H9 (cell line): ENCODE results near the gene NCF2. TPM values are rescaled to one million over a fixed set of nuclear protein-coding genes. Genes with fewer than 3 reads are reported as not detected.

Source experiments
- DNase-seq: peaks from one replicate; pipeline ENCODE4 v3.0.0-alpha.2; 2017
- H2AFZ ChIP-seq: one replicate; pipeline ENCODE4 v1.6.1; 2013; ENCODE audit warnings: mild to moderate bottlenecking, low read length, control low read depth, moderate library complexity
- H2AK5ac ChIP-seq: 2 replicates; pipeline ENCODE4 v1.6.1; 2013; ENCODE audit warnings: low read length, control low read depth, mixed read lengths; ENCODE audit not compliant: insufficient read length
- H2BK120ac ChIP-seq: one replicate; pipeline ENCODE4 v1.6.1; 2013; ENCODE audit warnings: low read depth, mild to moderate bottlenecking, low read length, control low read depth, inconsistent platforms; ENCODE audit not compliant: poor library complexity, severe bottlenecking
- H2BK12ac ChIP-seq: 2 replicates; pipeline ENCODE4 v1.6.1; 2013; ENCODE audit warnings: low read length, control low read depth, mixed read lengths, low read depth; ENCODE audit not compliant: insufficient read length
- H2BK15ac ChIP-seq: 2 replicates; pipeline ENCODE4 v1.6.1; 2013; ENCODE audit warnings: low read depth, low read length, control low read depth
- H2BK20ac ChIP-seq: one replicate; pipeline ENCODE4 v1.6.1; 2013; ENCODE audit warnings: low read depth, mild to moderate bottlenecking, low read length, control low read depth, inconsistent platforms; ENCODE audit not compliant: poor library complexity, severe bottlenecking
- H2BK5ac ChIP-seq: 2 replicates; pipeline ENCODE4 v1.6.1; 2013; ENCODE audit warnings: low read length, control low read depth, mixed read lengths; ENCODE audit not compliant: insufficient read length
- H3K14ac ChIP-seq: 2 replicates; pipeline ENCODE4 v1.6.1; 2013; ENCODE audit warnings: low read length, control low read depth; ENCODE audit not compliant: insufficient read depth
- H3K18ac ChIP-seq: 2 replicates; pipeline ENCODE4 v1.6.1; 2013; ENCODE audit warnings: low read depth, mild to moderate bottlenecking, mixed read lengths, low read length, control low read depth; ENCODE audit not compliant: insufficient read length
- H3K23ac ChIP-seq: 2 replicates; pipeline ENCODE4 v1.6.1; 2013; ENCODE audit warnings: low read length, control low read depth, mixed read lengths, low read depth; ENCODE audit not compliant: insufficient read length
- H3K23me2 ChIP-seq: 2 replicates; pipeline ENCODE4 v1.6.1; 2013; ENCODE audit warnings: low read depth, mild to moderate bottlenecking, mixed read lengths, low read length, control low read depth; ENCODE audit not compliant: insufficient read length, poor library complexity, severe bottlenecking
- H3K27ac ChIP-seq: 2 replicates; pipeline ENCODE4 v1.5.1; 2013; ENCODE audit warnings: low read length, control low read depth, mixed read lengths, low read depth; ENCODE audit not compliant: insufficient read length
- H3K27me3 ChIP-seq: 2 replicates; pipeline ENCODE4 v1.6.1; 2013; ENCODE audit warnings: low read length, control low read depth, inconsistent platforms; ENCODE audit not compliant: insufficient read depth
- H3K4ac ChIP-seq: 2 replicates; pipeline ENCODE4 v1.6.1; 2013; ENCODE audit warnings: low read depth, mild to moderate bottlenecking, control low read depth, inconsistent platforms, low read length, moderate library complexity
- H3K4me1 ChIP-seq: 2 replicates; pipeline ENCODE4 v1.6.1; 2013; ENCODE audit warnings: low read length, control low read depth, inconsistent platforms; ENCODE audit not compliant: insufficient read depth
- H3K4me2 ChIP-seq: 2 replicates; pipeline ENCODE4 v1.6.1; 2013; ENCODE audit warnings: low read length, control low read depth, mixed read lengths; ENCODE audit not compliant: insufficient read length, insufficient read depth
- H3K56ac ChIP-seq: 2 replicates; pipeline ENCODE4 v1.6.1; 2013; ENCODE audit warnings: low read depth, mild to moderate bottlenecking, mixed read lengths, low read length, control low read depth; ENCODE audit not compliant: insufficient read length
- H3K79me1 ChIP-seq: 2 replicates; pipeline ENCODE4 v1.6.1; 2013; ENCODE audit warnings: low read depth, mild to moderate bottlenecking, moderate library complexity, low read length, control low read depth, inconsistent platforms; ENCODE audit not compliant: insufficient read depth, poor library complexity, severe bottlenecking
- H3K79me2 ChIP-seq: 2 replicates; pipeline ENCODE4 v1.6.1; 2013; ENCODE audit warnings: low read length, control low read depth, inconsistent platforms; ENCODE audit not compliant: insufficient read depth
- H3K9ac ChIP-seq: 2 replicates; pipeline ENCODE4 v1.6.1; 2013; ENCODE audit warnings: low read length, control low read depth, mixed read lengths; ENCODE audit not compliant: insufficient read length; ENCODE audit errors: extremely low read depth
- H3K9me3 ChIP-seq: one replicate; pipeline ENCODE4 v1.6.1; 2013; ENCODE audit warnings: low read depth, low read length, inconsistent platforms; ENCODE audit not compliant: control insufficient read depth
- H3T11ph ChIP-seq: one replicate; pipeline ENCODE4 v1.6.1; 2013; ENCODE audit warnings: mild to moderate bottlenecking, low read length, control low read depth, inconsistent platforms
- H4K20me1 ChIP-seq: one replicate; pipeline ENCODE4 v1.6.1; 2013; ENCODE audit not compliant: control insufficient read depth, insufficient read length, insufficient read depth
- H4K5ac ChIP-seq: 2 replicates; pipeline ENCODE4 v1.6.1; 2013; ENCODE audit warnings: low read depth, mild to moderate bottlenecking, mixed read lengths, low read length, control low read depth; ENCODE audit not compliant: insufficient read length
- H4K8ac ChIP-seq: replicated peaks from 2 replicates; pipeline ENCODE4 v1.6.1; 2013; ENCODE audit warnings: low read length, control low read depth, mixed read lengths, low read depth; ENCODE audit not compliant: insufficient read length
- H4K91ac ChIP-seq: 2 replicates; pipeline ENCODE4 v1.6.1; 2013; ENCODE audit warnings: low read depth, mild to moderate bottlenecking, moderate library complexity, mixed read lengths, low read length, control low read depth; ENCODE audit not compliant: insufficient read length
- H3K27ac Mint-ChIP-seq, 3 experiments: 2 replicates in 2 of 3; 3 replicates in 1 of 3; pipeline ENCODE4 v1.8.0; 2020 to 2021; ENCODE audit warnings: mixed read lengths in 3 of 3, mild to moderate bottlenecking in 1 of 3, moderate library complexity in 1 of 3
- H3K27me3 Mint-ChIP-seq: 2 replicates; pipeline ENCODE4 v1.8.0; 2021; ENCODE audit warnings: low read depth, mild to moderate bottlenecking, moderate library complexity, mixed read lengths
- H3K36me3 Mint-ChIP-seq, 3 experiments: 2 replicates in 2 of 3; 3 replicates in 1 of 3; pipeline ENCODE4 v1.8.0; 2020 to 2021; ENCODE audit warnings: low read depth in 3 of 3, mixed read lengths in 3 of 3; ENCODE audit not compliant: insufficient read depth in 1 of 3
- H3K4me1 Mint-ChIP-seq, 2 experiments: 2 replicates each; pipeline ENCODE4 v1.8.0; 2020; ENCODE audit warnings: mixed read lengths in 2 of 2
- H3K4me3 Mint-ChIP-seq, 2 experiments: 2 replicates in 1 of 2; 3 replicates in 1 of 2; pipeline ENCODE4 v1.8.0; 2020 to 2021; ENCODE audit warnings: mild to moderate bottlenecking in 2 of 2, mixed read lengths in 2 of 2, moderate library complexity in 1 of 2
- H3K9me3 Mint-ChIP-seq, 2 experiments: 2 replicates in 1 of 2; 3 replicates in 1 of 2; pipeline ENCODE4 v1.8.0; 2020; ENCODE audit warnings: mild to moderate bottlenecking in 2 of 2, mixed read lengths in 2 of 2, moderate library complexity in 1 of 2
- CTCF ChIP-seq: fragments of 200-600 bp; sonication (generic); conservative IDR thresholded peaks from 3 replicates; pipeline ENCODE4 v1.8.0; 2021; ENCODE audit warnings: antibody characterized with exemption, mild to moderate bottlenecking
- WGBS: extraction: QIAGEN DNeasy Blood & Tissue Kit; methylation state at CpG from one replicate; pipeline ENCODE4 v1.1.7; 2013; ENCODE audit warnings: missing lambda C conversion rate, low lambda C conversion rate, mixed read lengths; ENCODE audit not compliant: insufficient read length; ENCODE audit errors: extremely low coverage; 5-methylcytosine and 5-hydroxymethylcytosine counted together
- total RNA-seq: library from RNA; stranded (reverse); gene quantifications from 2 replicates; pipeline ENCODE4 v1.2.1, GENCODE V29; 2021

Gene NCF2
- total RNA-seq, 1 experiment from 2014 or later: not detected

- no peak overlapping the region for H3K23ac ChIP-seq
- H3T11ph ChIP-seq: no peak overlapping the region
- H3K14ac ChIP-seq: no peak overlapping the region
- Mint-ChIP-seq H3K27ac (no peak overlapping the region), H3K36me3 (no peaks in the 10 kb centered on the region), H3K27me3 (no peaks in the 10 kb centered on the region), H3K9me3 (no peaks in the 10 kb centered on the region), H3K4me1 (peaks cover 28 to 31% of the 10 kb centered on the region in 2 experiments), H3K4me3 (no peak overlapping the region)
- no peak overlapping the region for H3K4ac ChIP-seq
- no peaks in the 10 kb centered on the region for H3K79me1 ChIP-seq
- H2BK5ac ChIP-seq: no peak overlapping the region
- no peaks in the 10 kb centered on the region for H3K9me3 ChIP-seq
- H2BK12ac ChIP-seq: no peak overlapping the region
- TF ChIP-seq CTCF: no peak
- no peaks in the 10 kb centered on the region for H4K20me1 ChIP-seq
- H4K5ac ChIP-seq: no peak overlapping the region
- H2BK15ac ChIP-seq: no peak overlapping the region
- H2BK120ac ChIP-seq: no peak overlapping the region
- H3K4me1 ChIP-seq: peaks cover 4% of the 10 kb centered on the region; the same call in 1 of the 2 replicates
- WGBS: no CpG with 5 or more reads among the region's 7 CpGs
- H3K9ac ChIP-seq: no peak overlapping the region
- H2BK20ac ChIP-seq: no peak overlapping the region
- no peak overlapping the region for H4K8ac ChIP-seq
- no peak overlapping the region for H3K4me2 ChIP-seq
- H2AK5ac ChIP-seq: no peak overlapping the region
- no peak overlapping the region for H3K56ac ChIP-seq
- no peak overlapping the region for H3K18ac ChIP-seq
- H3K79me2 ChIP-seq: no peaks in the 10 kb centered on the region
- H4K91ac ChIP-seq: no peak overlapping the region
- H3K27me3 ChIP-seq: no peaks in the 10 kb centered on the region
- H3K23me2 ChIP-seq: no peaks in the 10 kb centered on the region
- H3K27ac ChIP-seq: no peak overlapping the region
- no peak overlapping the region for H2AFZ ChIP-seq
- no peak for DNase-seq
Measured at GRCh38 chr1:183592733-183593132, 2.5 kb upstream of the NCF2 start.
